ENCODE measurements around the gene PLVAP.

PLVAP gene

DNA sequence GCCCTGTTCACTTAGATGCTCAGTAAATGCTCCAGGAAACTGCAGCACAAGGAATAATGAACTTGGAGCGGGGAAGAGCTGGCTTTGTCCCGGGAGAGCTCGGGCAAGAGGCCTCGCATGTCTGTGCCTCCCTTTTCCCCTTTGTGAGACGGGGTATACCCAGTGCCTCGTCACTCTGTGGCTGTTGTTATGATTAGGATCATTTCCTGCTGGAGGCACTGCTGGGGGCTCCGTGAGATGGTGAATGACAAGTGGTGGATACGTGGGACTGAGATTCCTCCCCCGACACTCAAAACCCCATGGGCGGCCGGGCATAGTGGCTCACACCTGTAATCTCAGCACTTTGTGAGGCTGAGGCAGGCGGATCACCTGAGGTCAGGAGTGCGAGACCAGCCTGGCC is 1.1 kb upstream of the PLVAP start:
- H3K9me3 ChIP-seq (ENCODE audit: control insufficient read depth, insufficient read depth, low read depth, low read length), result no peaks in the 10 kb centered on the region
- TF ChIP-seq, protein P1, sequence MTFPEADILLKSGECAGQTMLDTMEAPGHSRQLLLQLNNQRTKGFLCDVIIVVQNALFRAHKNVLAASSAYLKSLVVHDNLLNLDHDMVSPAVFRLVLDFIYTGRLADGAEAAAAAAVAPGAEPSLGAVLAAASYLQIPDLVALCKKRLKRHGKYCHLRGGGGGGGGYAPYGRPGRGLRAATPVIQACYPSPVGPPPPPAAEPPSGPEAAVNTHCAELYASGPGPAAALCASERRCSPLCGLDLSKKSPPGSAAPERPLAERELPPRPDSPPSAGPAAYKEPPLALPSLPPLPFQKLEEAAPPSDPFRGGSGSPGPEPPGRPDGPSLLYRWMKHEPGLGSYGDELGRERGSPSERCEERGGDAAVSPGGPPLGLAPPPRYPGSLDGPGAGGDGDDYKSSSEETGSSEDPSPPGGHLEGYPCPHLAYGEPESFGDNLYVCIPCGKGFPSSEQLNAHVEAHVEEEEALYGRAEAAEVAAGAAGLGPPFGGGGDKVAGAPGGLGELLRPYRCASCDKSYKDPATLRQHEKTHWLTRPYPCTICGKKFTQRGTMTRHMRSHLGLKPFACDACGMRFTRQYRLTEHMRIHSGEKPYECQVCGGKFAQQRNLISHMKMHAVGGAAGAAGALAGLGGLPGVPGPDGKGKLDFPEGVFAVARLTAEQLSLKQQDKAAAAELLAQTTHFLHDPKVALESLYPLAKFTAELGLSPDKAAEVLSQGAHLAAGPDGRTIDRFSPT (tag by site-specific recombination; IDR thresholded peaks at IDR 0.05), result no peak
- TF ChIP-seq, protein P2, sequence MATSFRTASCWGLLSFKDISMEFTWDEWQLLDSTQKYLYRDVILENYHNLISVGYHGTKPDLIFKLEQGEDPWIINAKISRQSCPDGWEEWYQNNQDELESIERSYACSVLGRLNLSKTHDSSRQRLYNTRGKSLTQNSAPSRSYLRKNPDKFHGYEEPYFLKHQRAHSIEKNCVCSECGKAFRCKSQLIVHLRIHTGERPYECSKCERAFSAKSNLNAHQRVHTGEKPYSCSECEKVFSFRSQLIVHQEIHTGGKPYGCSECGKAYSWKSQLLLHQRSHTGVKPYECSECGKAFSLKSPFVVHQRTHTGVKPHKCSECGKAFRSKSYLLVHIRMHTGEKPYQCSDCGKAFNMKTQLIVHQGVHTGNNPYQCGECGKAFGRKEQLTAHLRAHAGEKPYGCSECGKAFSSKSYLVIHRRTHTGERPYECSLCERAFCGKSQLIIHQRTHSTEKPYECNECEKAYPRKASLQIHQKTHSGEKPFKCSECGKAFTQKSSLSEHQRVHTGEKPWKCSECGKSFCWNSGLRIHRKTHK (tag by site-specific recombination; IDR thresholded peaks at IDR 0.05), result no peak
- TF ChIP-seq, protein P3, sequence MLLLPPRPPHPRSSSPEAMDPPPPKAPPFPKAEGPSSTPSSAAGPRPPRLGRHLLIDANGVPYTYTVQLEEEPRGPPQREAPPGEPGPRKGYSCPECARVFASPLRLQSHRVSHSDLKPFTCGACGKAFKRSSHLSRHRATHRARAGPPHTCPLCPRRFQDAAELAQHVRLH (tag by site-specific recombination; IDR thresholded peaks at IDR 0.05), result no peak
- TF ChIP-seq MYNN (tag by site-specific recombination; IDR thresholded peaks at IDR 0.05; ENCODE audit: borderline replicate concordance), result no peak
- no peak for TF ChIP-seq ZBTB21 (tag by site-specific recombination; IDR thresholded peaks at IDR 0.05)
- TF ChIP-seq ZNF473 (tag by site-specific recombination; IDR thresholded peaks at IDR 0.05), result no peak
- TF ChIP-seq ZNF223 (tag by site-specific recombination; IDR thresholded peaks at IDR 0.05), result no peak
- TF ChIP-seq ZNF777 (tag by site-specific recombination; IDR thresholded peaks at IDR 0.05; ENCODE audit: borderline replicate concordance), result no peak
- TF ChIP-seq ZFP41 (tag by site-specific recombination; IDR thresholded peaks at IDR 0.05; ENCODE audit: borderline replicate concordance), result no peak
- TF ChIP-seq ZNF544 (tag by site-specific recombination; IDR thresholded peaks at IDR 0.05), result no peak
- TF ChIP-seq, protein P4, sequence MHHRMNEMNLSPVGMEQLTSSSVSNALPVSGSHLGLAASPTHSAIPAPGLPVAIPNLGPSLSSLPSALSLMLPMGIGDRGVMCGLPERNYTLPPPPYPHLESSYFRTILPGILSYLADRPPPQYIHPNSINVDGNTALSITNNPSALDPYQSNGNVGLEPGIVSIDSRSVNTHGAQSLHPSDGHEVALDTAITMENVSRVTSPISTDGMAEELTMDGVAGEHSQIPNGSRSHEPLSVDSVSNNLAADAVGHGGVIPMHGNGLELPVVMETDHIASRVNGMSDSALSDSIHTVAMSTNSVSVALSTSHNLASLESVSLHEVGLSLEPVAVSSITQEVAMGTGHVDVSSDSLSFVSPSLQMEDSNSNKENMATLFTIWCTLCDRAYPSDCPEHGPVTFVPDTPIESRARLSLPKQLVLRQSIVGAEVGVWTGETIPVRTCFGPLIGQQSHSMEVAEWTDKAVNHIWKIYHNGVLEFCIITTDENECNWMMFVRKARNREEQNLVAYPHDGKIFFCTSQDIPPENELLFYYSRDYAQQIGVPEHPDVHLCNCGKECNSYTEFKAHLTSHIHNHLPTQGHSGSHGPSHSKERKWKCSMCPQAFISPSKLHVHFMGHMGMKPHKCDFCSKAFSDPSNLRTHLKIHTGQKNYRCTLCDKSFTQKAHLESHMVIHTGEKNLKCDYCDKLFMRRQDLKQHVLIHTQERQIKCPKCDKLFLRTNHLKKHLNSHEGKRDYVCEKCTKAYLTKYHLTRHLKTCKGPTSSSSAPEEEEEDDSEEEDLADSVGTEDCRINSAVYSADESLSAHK (tag by site-specific recombination; IDR thresholded peaks at IDR 0.05), result no peak
- TF ChIP-seq ZNF324 (tag by site-specific recombination; IDR thresholded peaks at IDR 0.05), result no peak
- no peak for TF ChIP-seq ZNF514 (tag by site-specific recombination; IDR thresholded peaks at IDR 0.05)
- TF ChIP-seq ZBTB48 (tag by site-specific recombination; IDR thresholded peaks at IDR 0.05), result no peak
- no peak for TF ChIP-seq ZNF830 (tag by site-specific recombination; IDR thresholded peaks at IDR 0.05; ENCODE audit: low read depth)
- TF ChIP-seq ZNF239 (tag by site-specific recombination; IDR thresholded peaks at IDR 0.05), result no peak
- no peak for TF ChIP-seq ZNF211 (tag by site-specific recombination; IDR thresholded peaks at IDR 0.05; ENCODE audit: low read depth)
- TF ChIP-seq, protein P5, sequence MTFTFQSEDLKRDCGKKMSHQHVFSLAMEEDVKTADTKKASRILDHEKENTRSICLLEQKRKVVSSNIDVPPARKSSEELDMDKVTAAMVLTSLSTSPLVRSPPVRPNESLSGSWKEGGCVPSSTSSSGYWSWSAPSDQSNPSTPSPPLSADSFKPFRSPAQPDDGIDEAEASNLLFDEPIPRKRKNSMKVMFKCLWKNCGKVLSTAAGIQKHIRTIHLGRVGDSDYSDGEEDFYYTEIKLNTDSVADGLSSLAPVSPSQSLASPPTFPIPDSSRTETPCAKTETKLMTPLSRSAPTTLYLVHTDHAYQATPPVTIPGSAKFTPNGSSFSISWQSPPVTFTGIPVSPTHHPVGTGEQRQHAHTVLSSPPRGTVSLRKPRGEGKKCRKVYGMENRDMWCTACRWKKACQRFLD (tag by site-specific recombination; IDR thresholded peaks at IDR 0.05), result no peak
- TF ChIP-seq ZNF366 (tag by site-specific recombination; conservative IDR thresholded peaks at IDR 0.05), result no peak
- H3K27ac ChIP-seq (ENCODE audit: extremely low read depth, low read depth, low read length), result no peak overlapping the region
- POLR2A ChIA-PET, result no interaction called here
- H3K4me1 ChIP-seq (ENCODE audit: control insufficient read depth, insufficient read depth, low read length), result no peaks in the 10 kb centered on the region
- H3K4me3 ChIP-seq (ENCODE audit: low read depth, low read length), result no peak overlapping the region
- no peaks in the 10 kb centered on the region for H3K36me3 ChIP-seq (ENCODE audit: control insufficient read depth in 2 of 2, insufficient read depth in 1 of 2, low read length in 2 of 2)
- CTCF ChIA-PET, result interaction anchor here (0.9 kb wide), 1 partner anchor 8 kb away, joined by 3 read pairs; no protein-coding TSS in a partner anchor

All from HEK293 (cell line).